ENCODE measurements around the gene JAM3. TPM values are rescaled to one million over a fixed set of nuclear protein-coding genes. Genes with fewer than 3 reads are reported as not detected.

JAM3 gene
- total RNA-seq, 3 donors from 2014 or later (not counting 1 experiment from before 2014, with no cell fraction given): 2.1 to 3.8 (median 2.4) TPM

DNA sequence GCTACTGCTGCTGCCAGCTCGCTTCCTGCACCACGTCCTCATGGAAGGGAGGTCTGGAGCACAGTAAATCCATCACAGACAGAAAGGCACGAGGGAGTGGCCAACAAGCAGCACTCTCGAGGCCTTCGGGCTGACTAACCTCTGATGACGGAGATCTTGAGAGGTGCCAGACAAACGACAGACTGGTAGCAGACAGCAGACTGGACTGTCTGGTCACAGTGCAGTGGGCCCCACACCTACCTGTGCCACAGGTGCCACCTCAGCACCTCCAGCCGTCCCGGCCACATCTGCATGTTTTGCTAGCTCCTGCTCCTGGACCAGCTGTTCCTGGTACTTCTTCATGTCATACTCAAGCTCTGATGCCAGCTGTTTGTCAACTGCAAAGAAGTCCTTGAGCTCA, 90.8 kb downstream of the JAM3 start:
- H3K4me1 Mint-ChIP-seq: peaks cover 0 to 2% of the 10 kb centered on the region in 2 donors
- H3K36me3 ChIP-seq (ENCODE audit: control insufficient read depth, insufficient read depth, low read length): peaks cover 68% of the 10 kb centered on the region
- H3K4me1 ChIP-seq (ENCODE audit: control insufficient read depth, insufficient read depth, low read length): no peaks in the 10 kb centered on the region
- intact Hi-C loops (cut with micrococcal nuclease): no loop called here
- H3K36me3 Mint-ChIP-seq: peaks cover 17% of the 10 kb centered on the region
- no peaks in the 10 kb centered on the region for H3K9me3 ChIP-seq (ENCODE audit: control insufficient read depth, insufficient read depth, low read length)
- WGBS (ENCODE audit: insufficient coverage): 97% methylated on average over 9 of the region's 9 CpGs
- no peak overlapping the region for H3K4me3 ChIP-seq (ENCODE audit: low read length)
- H3K27ac Mint-ChIP-seq: no peak overlapping the region
- DNase-seq (no peak), ATAC-seq (no peak)
- no peak overlapping the region for H3K4me3 Mint-ChIP-seq
- no peaks in the 10 kb centered on the region for H3K9me3 Mint-ChIP-seq
- H3K27me3 Mint-ChIP-seq (ENCODE audit: low read depth in 2 of 2): no peaks in the 10 kb centered on the region
- H3K27ac ChIP-seq (ENCODE audit: low read length): no peak overlapping the region
- TF ChIP-seq, protein P1, sequence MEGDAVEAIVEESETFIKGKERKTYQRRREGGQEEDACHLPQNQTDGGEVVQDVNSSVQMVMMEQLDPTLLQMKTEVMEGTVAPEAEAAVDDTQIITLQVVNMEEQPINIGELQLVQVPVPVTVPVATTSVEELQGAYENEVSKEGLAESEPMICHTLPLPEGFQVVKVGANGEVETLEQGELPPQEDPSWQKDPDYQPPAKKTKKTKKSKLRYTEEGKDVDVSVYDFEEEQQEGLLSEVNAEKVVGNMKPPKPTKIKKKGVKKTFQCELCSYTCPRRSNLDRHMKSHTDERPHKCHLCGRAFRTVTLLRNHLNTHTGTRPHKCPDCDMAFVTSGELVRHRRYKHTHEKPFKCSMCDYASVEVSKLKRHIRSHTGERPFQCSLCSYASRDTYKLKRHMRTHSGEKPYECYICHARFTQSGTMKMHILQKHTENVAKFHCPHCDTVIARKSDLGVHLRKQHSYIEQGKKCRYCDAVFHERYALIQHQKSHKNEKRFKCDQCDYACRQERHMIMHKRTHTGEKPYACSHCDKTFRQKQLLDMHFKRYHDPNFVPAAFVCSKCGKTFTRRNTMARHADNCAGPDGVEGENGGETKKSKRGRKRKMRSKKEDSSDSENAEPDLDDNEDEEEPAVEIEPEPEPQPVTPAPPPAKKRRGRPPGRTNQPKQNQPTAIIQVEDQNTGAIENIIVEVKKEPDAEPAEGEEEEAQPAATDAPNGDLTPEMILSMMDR (IDR thresholded peaks at IDR 0.05): no peak
- no peaks in the 10 kb centered on the region for H3K27me3 ChIP-seq (ENCODE audit: control insufficient read depth, insufficient read depth, low read length)

DNA sequence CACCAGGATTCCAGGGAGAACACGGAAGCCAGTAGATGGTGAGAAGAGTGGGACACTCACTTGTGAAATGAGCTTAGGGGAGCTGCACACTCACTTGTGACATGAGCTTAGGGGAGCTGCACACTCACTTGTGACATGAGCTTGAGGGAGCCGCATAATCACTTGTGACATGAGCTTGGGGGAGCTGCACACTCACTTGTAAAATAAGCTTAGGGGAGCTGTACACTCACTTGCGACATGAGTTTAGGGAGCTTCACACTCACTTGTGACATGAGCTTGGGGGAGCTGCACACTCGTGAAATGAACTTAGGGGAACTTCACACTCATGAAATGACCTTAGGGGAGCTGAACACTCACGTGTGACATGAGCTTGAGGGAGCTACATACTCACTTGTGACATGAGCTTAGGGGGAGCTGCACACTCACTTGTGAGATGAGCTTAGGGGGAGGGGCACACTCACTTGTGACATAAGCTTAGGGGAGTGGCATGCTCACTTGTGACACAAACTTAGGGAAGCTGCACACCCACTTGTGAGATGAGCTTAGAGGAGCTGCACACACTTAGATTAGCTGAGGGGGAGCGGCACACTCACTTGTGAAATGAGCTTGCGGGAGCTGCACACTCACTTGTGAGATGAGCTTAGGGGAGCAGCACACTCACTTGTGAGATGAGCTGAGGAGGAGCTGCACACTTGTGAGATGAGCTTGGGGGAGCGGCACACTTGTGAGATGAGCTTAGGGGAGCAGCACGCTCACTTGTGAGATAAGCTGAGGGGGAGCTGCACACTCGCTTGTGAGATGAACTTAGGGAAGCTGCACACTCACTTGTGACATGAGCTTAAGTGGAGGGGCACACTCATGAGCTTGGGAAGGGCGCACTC, 95.9 kb downstream of the JAM3 start:
- H3K36me3 ChIP-seq (ENCODE audit: control insufficient read depth, insufficient read depth, low read length): peaks cover 50% of the 10 kb centered on the region
- Mint-ChIP-seq H3K27ac (peak overlapping the region in 1 of 2 donors; percentile 56), H3K9me3 (no peaks in the 10 kb centered on the region), H3K4me1 (peaks cover 0 to 7% of the 10 kb centered on the region in 2 donors), H3K4me3 (no peak overlapping the region), H3K27me3 (ENCODE audit: low read depth in 2 of 2) (no peaks in the 10 kb centered on the region), H3K36me3 (peaks cover 20% of the 10 kb centered on the region)
- intact Hi-C loops (cut with micrococcal nuclease): no loop called here
- no peak overlapping the region for H3K27ac ChIP-seq (ENCODE audit: low read length)
- no peak overlapping the region for H3K4me3 ChIP-seq (ENCODE audit: low read length)
- 94% methylated on average over 11 of the region's 11 CpGs for WGBS (ENCODE audit: insufficient coverage)
- DNase-seq: no peak
- H3K4me1 ChIP-seq (ENCODE audit: control insufficient read depth, insufficient read depth, low read length): no peaks in the 10 kb centered on the region
- no peaks in the 10 kb centered on the region for H3K27me3 ChIP-seq (ENCODE audit: control insufficient read depth, insufficient read depth, low read length)
- peak in 1 of 3 donors; percentile 24 for ATAC-seq
- TF ChIP-seq, protein P1 (IDR thresholded peaks at IDR 0.05): no peak
- no peaks in the 10 kb centered on the region for H3K9me3 ChIP-seq (ENCODE audit: control insufficient read depth, insufficient read depth, low read length)

DNA sequence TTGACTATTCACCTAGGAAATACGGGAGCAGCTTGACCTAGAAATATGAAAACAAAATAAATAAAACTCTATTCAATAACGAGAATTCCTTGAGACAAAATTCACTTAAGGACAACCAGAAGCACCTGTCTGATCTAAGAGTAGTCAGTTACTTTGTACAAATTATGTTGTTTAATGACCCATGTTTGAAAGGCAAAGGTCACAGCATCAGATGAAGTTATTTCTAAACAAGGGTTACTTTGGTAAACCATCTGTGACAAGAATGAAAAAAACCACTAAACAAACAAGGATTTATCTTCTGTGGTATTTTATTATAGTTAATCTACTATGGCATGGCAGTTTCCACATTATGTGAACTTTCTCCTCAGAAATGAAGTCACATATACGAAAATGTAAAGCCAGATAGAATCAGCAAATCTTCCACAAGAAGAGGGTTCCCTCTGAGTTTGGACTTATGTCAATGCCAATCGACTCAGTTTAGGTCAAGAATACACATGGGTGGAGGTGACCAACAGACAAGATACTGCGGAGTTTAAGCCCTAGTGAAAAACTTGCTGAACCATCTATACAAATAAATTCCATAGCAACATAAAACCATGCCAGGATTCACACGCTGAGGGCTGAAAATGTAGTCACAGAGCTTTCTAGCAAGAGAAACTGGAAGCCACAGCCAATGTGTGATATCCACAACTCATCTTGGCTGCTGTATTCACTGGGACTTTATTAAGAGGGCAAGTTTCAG, 101.5 kb downstream of the JAM3 start:
- no peaks in the 10 kb centered on the region for H3K4me1 Mint-ChIP-seq
- H3K4me3 ChIP-seq (ENCODE audit: low read length): no peak overlapping the region
- H3K27me3 Mint-ChIP-seq (ENCODE audit: low read depth in 2 of 2): no peaks in the 10 kb centered on the region
- H3K27me3 ChIP-seq (ENCODE audit: control insufficient read depth, insufficient read depth, low read length): no peaks in the 10 kb centered on the region
- H3K4me1 ChIP-seq (ENCODE audit: control insufficient read depth, insufficient read depth, low read length): no peaks in the 10 kb centered on the region
- H3K36me3 ChIP-seq (ENCODE audit: control insufficient read depth, insufficient read depth, low read length): peaks cover 42% of the 10 kb centered on the region
- no peak for ATAC-seq
- no peak overlapping the region for H3K4me3 Mint-ChIP-seq
- TF ChIP-seq, protein P1 (IDR thresholded peaks at IDR 0.05): no peak
- H3K9me3 Mint-ChIP-seq: no peaks in the 10 kb centered on the region
- H3K9me3 ChIP-seq (ENCODE audit: control insufficient read depth, insufficient read depth, low read length): no peaks in the 10 kb centered on the region
- H3K36me3 Mint-ChIP-seq: peaks cover 12% of the 10 kb centered on the region
- intact Hi-C loops (cut with micrococcal nuclease): no loop called here
- H3K27ac Mint-ChIP-seq: no peak overlapping the region
- no peak overlapping the region for H3K27ac ChIP-seq (ENCODE audit: low read length)
- no peak for DNase-seq
- WGBS (ENCODE audit: insufficient coverage): 96% methylated on average over 5 of the region's 6 CpGs
